Panc1 (cell line): ENCODE measurements around the gene ADSS1. TPM values are rescaled to one million over a fixed set of nuclear protein-coding genes. Genes with fewer than 3 reads are reported as not detected.

Source experiments
- ATAC-seq: fragments of 200-7000 bp; cut with Tn5 transposase; 2 replicates; pipeline ENCODE4 v1.9.1; 2020; ENCODE audit warnings: mild to moderate bottlenecking, moderate library complexity
- BruUV-seq: library from RNA; stranded (reverse); fragments of 400-500 nt; replicated peaks from 2 replicates; lab custom pipeline; 2021; lab: Mats Ljungman, UMichigan
- CTCF ChIA-PET: fragments of 300-600 bp; sonication (Branson Sonifier 250); formaldehyde crosslinking; loops from one replicate; lab custom pipeline; 2022; ENCODE audit warnings: antibody characterized with exemption; lab: Charles Lee
- POLR2A ChIA-PET: fragments of 300-600 bp; sonication (Branson Sonifier 250); formaldehyde crosslinking; loops from one replicate; lab custom pipeline; 2022; ENCODE audit warnings: antibody characterized with exemption; lab: Charles Lee
- DNase-seq: peaks from one replicate; pipeline ENCODE4 v3.0.0-alpha.2; 2010; ENCODE audit warnings: low read depth, low spot score
- H3K27ac ChIP-seq: 2 replicates; pipeline ENCODE4 v1.5.1; 2011; ENCODE audit warnings: mild to moderate bottlenecking, low read length, inconsistent platforms
- H3K27me3 ChIP-seq: fragments of 200-500 bp; sonication (Bioruptor generic); 2 replicates; pipeline ENCODE4 v1.6.0; 2014; ENCODE audit warnings: low read length, inconsistent platforms; ENCODE audit not compliant: control insufficient read depth, insufficient read depth
- H3K36me3 ChIP-seq: fragments of 200-500 bp; sonication (Bioruptor generic); 2 replicates; pipeline ENCODE4 v1.5.1; 2014; ENCODE audit warnings: inconsistent platforms, mild to moderate bottlenecking, low read length, moderate library complexity; ENCODE audit not compliant: control insufficient read depth, insufficient read depth
- H3K4me1 ChIP-seq: 2 replicates; pipeline ENCODE4 v1.5.1; 2011; ENCODE audit warnings: inconsistent platforms, mild to moderate bottlenecking, low read length, moderate library complexity; ENCODE audit not compliant: control insufficient read depth, insufficient read depth
- H3K4me3 ChIP-seq, 2 experiments: 2 replicates each; pipeline ENCODE4 v1.5.1; 2011 to 2012; ENCODE audit warnings: low read depth in 2 of 2, low read length in 2 of 2, mild to moderate bottlenecking in 2 of 2, inconsistent platforms in 1 of 2, moderate library complexity in 1 of 2
- H3K9me3 ChIP-seq: fragments of 200-500 bp; sonication (Bioruptor generic); 2 replicates; pipeline ENCODE4 v1.5.1; 2014; ENCODE audit warnings: low read depth, mild to moderate bottlenecking, inconsistent platforms, low read length, moderate library complexity; ENCODE audit not compliant: control insufficient read depth, insufficient read depth
- CTCF ChIP-seq: fragments of 450-650 bp; IDR thresholded peaks from 2 replicates; pipeline ENCODE4 v1.5.1; 2017; ENCODE audit warnings: mild to moderate bottlenecking
- POLR2AphosphoS5 ChIP-seq: IDR thresholded peaks from 2 replicates; pipeline ENCODE4 v1.6.1; 2012; ENCODE audit warnings: mild to moderate bottlenecking, low read depth, low read length, moderate library complexity
- REST ChIP-seq, 2 experiments: IDR thresholded peaks; 2 replicates each; pipeline ENCODE4 v1.6.1; 2011 to 2012; ENCODE audit warnings: low read depth in 2 of 2, control low read depth in 1 of 2, low read length in 1 of 2, mild to moderate bottlenecking in 1 of 2, moderate library complexity in 1 of 2; ENCODE audit not compliant: insufficient read depth in 1 of 2
- SIN3A ChIP-seq: IDR thresholded peaks from 2 replicates; pipeline ENCODE4 v1.6.1; 2012; ENCODE audit warnings: low read depth, mild to moderate bottlenecking, low read length, moderate library complexity, borderline replicate concordance; ENCODE audit not compliant: insufficient read depth
- TCF7L2 ChIP-seq: IDR thresholded peaks from 2 replicates; pipeline ENCODE4 v1.6.1; 2011; ENCODE audit warnings: mild to moderate bottlenecking, low read depth, low read length, inconsistent platforms
- in situ Hi-C: cut with HindIII; loops from 2 replicates; pipeline ENCODE4 v1.10.0; 2016; ENCODE audit warnings: low sequenced_read_pairs, low pct_unique_long_range_greater_than_20kb
- intact Hi-C: fragments of 100-400 bp; cut with micrococcal nuclease; formaldehyde crosslinking; loops from one replicate; pipeline ENCODE4 v1.10.0; 2022; ENCODE audit not compliant: unreplicated experiment
- total RNA-seq: library from RNA; stranded (reverse); gene quantifications from one replicate; pipeline ENCODE4 v1.2.1, GENCODE V29; 2021; ENCODE audit not compliant: unreplicated experiment

The ADSS1 gene
- total RNA-seq, 1 experiment from 2014 or later: 9.4 TPM

- Histone ChIP-seq H3K36me3 (no peaks in the 10 kb centered on the region; the same call in 1 of the 2 replicates), H3K4me1 (peaks cover 70% of the 10 kb centered on the region), H3K27ac (peak overlapping the region; percentile 97), H3K27me3 (no peaks in the 10 kb centered on the region), H3K9me3 (no peaks in the 10 kb centered on the region), H3K4me3 (peak overlapping the region; percentile 4 to 45)
- POLR2A ChIA-PET: interaction anchor here (0.6 to 1.0 kb wide), 4 partner anchors 9 to 1606 kb away, joined by 3 to 6 read pairs (median 3); partner anchors contain the start of gene INF2
- intact Hi-C loops: no loop called here
- TF ChIP-seq TCF7L2 (no peak), SIN3A (no peak), POLR2AphosphoS5 (no peak), CTCF (no peak; the same call in 1 of the 2 replicates), REST (IDR thresholded peaks at IDR 0.05; ENCODE audit: insufficient read depth in 1 of 2, low read depth in 2 of 2, low read length in 1 of 2) (no peak)
- in situ Hi-C loops: no loop called here
- no peak for DNase-seq
- CTCF ChIA-PET: interaction anchor here (0.6 to 1.9 kb wide), 3 partner anchors 15 to 120 kb away, joined by 4 to 8 read pairs (median 4); partner anchors contain the start of gene ZBTB42
- BruUV-seq: no TSS peak
- peak; percentile 32 for ATAC-seq
Observed at GRCh38 chr14:104680806-104681688, 43.0 kb upstream of the ADSS1 start.

GRCh38 chr14:104681689-104682074 is 42.3 kb upstream of the ADSS1 start:
- DNase-seq (no peak), ATAC-seq (peak; percentile 47)
- no peaks in the 10 kb centered on the region for H3K27me3 ChIP-seq
- ChIA-PET POLR2A (interaction anchor here (0.6 to 1.0 kb wide), 2 partner anchors 9 to 274 kb away, joined by 3 to 6 read pairs; partner anchors contain the start of gene INF2), CTCF (interaction anchor here (0.6 to 1.9 kb wide), 3 partner anchors 16 to 119 kb away, joined by 4 to 8 read pairs (median 5); partner anchors contain the start of gene ZBTB42)
- peak overlapping the region; percentile 4 to 45 for H3K4me3 ChIP-seq
- H3K4me1 ChIP-seq: peaks cover 70% of the 10 kb centered on the region
- H3K27ac ChIP-seq: peak overlapping the region; percentile 97
- H3K36me3 ChIP-seq: no peaks in the 10 kb centered on the region; the same call in 1 of the 2 replicates
- intact Hi-C loops: no loop called here
- TF ChIP-seq CTCF: no peak
- no peak for TF ChIP-seq REST (IDR thresholded peaks at IDR 0.05; ENCODE audit: insufficient read depth in 1 of 2, low read depth in 2 of 2, low read length in 1 of 2)
- TF ChIP-seq POLR2AphosphoS5: no peak; the same call in 1 of the 2 replicates
- in situ Hi-C loops: no loop called here
- H3K9me3 ChIP-seq: no peaks in the 10 kb centered on the region
- BruUV-seq: no TSS peak
